NCI-H1092 (cell line): ENCODE results near the gene EPHB2.

ENCODE experiments used
- DNase-seq: peaks from one replicate; lab custom pipeline; 2025; lab: John Stamatoyannopoulos, UW

The EPHB2 gene

GRCh38 chr1:22752339-22752738 is 41.7 kb downstream of the EPHB2 start:
- no peak for DNase-seq

GRCh38 chr1:22753481-22753971 is 42.9 kb downstream of the EPHB2 start:
- DNase-seq, result no peak

- DNase-seq, result no peak
Observed at GRCh38 chr1:22754106-22754768, 43.6 kb downstream of the EPHB2 start.

GRCh38 chr1:22754824-22755223 is 44.2 kb downstream of the EPHB2 start:
- DNase-seq, result no peak

GRCh38 chr1:22755641-22756040 is 45.0 kb downstream of the EPHB2 start:
- DNase-seq, result no peak

- DNase-seq, result no peak
Observed at GRCh38 chr1:22756125-22756735, 45.6 kb downstream of the EPHB2 start.

GRCh38 chr1:22760455-22760854 is 49.8 kb downstream of the EPHB2 start:
- no peak for DNase-seq

- no peak for DNase-seq
Observed at GRCh38 chr1:22761101-22761500, 50.5 kb downstream of the EPHB2 start.

- DNase-seq, result no peak
Observed at GRCh38 chr1:22761821-22762220, 51.2 kb downstream of the EPHB2 start.

GRCh38 chr1:22763487-22764200 is 53.0 kb downstream of the EPHB2 start:
- no peak for DNase-seq

- no peak for DNase-seq
Observed at GRCh38 chr1:22767852-22768251, 57.2 kb downstream of the EPHB2 start.

GRCh38 chr1:22769932-22770331 is 59.3 kb downstream of the EPHB2 start:
- no peak for DNase-seq

GRCh38 chr1:22772014-22772413 is 61.4 kb downstream of the EPHB2 start:
- peak; percentile 37 for DNase-seq

- no peak for DNase-seq
Observed at GRCh38 chr1:22773981-22774832, 63.6 kb downstream of the EPHB2 start.

- DNase-seq, result no peak
Observed at GRCh38 chr1:22774833-22775182, 64.2 kb downstream of the EPHB2 start.

- no peak for DNase-seq
Observed at GRCh38 chr1:22775478-22775877, 64.8 kb downstream of the EPHB2 start.

GRCh38 chr1:22776035-22776613 is 65.5 kb downstream of the EPHB2 start:
- no peak for DNase-seq

GRCh38 chr1:22777388-22778057 is 66.9 kb downstream of the EPHB2 start:
- DNase-seq, result no peak

GRCh38 chr1:22778408-22778807 is 67.8 kb downstream of the EPHB2 start:
- DNase-seq, result no peak

- no peak for DNase-seq
Observed at GRCh38 chr1:22778862-22779520, 68.4 kb downstream of the EPHB2 start.

GRCh38 chr1:22780696-22781095 is 70.1 kb downstream of the EPHB2 start:
- DNase-seq, result no peak
